Memory B cell (primary cell): ENCODE measurements around the gene SPATC1L.
A peak's percentile ranks its signal among the peaks of the same experiment; 100 is the strongest.
"Not testable (repeated sequence)": the region's sequence is repeated elsewhere in the genome, so short reads cannot be mapped to it uniquely, and the experiment has no call there.

Source experiments
- ATAC-seq: fragments of 150-1000 bp; cut with Tn5 transposase; 2 replicates; pipeline ENCODE4 v1.10.0; 2021; ENCODE audit warnings: low read depth, mild to moderate bottlenecking, moderate library complexity
- DNase-seq, 2 donors: peaks; one replicate each; pipeline ENCODE4 v3.0.0; 2022; ENCODE audit warnings: low spot score in 2 of 2
- H3K27ac Mint-ChIP-seq: one replicate; pipeline ENCODE4 v1.8.0; 2022; ENCODE audit warnings: mild to moderate bottlenecking, moderate library complexity, mixed read lengths
- H3K27me3 Mint-ChIP-seq: one replicate; pipeline ENCODE4 v1.8.0; 2022; ENCODE audit warnings: mixed read lengths
- H3K36me3 Mint-ChIP-seq: one replicate; pipeline ENCODE4 v1.8.0; 2022; ENCODE audit warnings: mild to moderate bottlenecking, mixed read lengths
- H3K4me1 Mint-ChIP-seq: one replicate; pipeline ENCODE4 v1.8.0; 2022; ENCODE audit warnings: mixed read lengths
- H3K4me3 Mint-ChIP-seq: one replicate; pipeline ENCODE4 v1.8.0; 2022; ENCODE audit warnings: mild to moderate bottlenecking, moderate library complexity, mixed read lengths
- H3K9me3 Mint-ChIP-seq: one replicate; pipeline ENCODE4 v1.8.0; 2022; ENCODE audit warnings: mixed read lengths

The SPATC1L gene

GRCh38 chr21:46172863-46173528, 11.3 kb downstream of the SPATC1L start:
- H3K27me3 Mint-ChIP-seq = peaks cover 10% of the 10 kb centered on the region
- peaks cover 18% of the 10 kb centered on the region for H3K36me3 Mint-ChIP-seq
- H3K27ac Mint-ChIP-seq = no peak overlapping the region
- no peak for ATAC-seq
- DNase-seq = no peak
- H3K4me3 Mint-ChIP-seq = no peak overlapping the region
- peaks cover 9% of the 10 kb centered on the region for H3K9me3 Mint-ChIP-seq
- H3K4me1 Mint-ChIP-seq = peaks cover 8% of the 10 kb centered on the region

GRCh38 chr21:46171996-46172862, 12.0 kb downstream of the SPATC1L start:
- peaks cover 7% of the 10 kb centered on the region for H3K9me3 Mint-ChIP-seq
- H3K36me3 Mint-ChIP-seq = peaks cover 18% of the 10 kb centered on the region
- peaks cover 10% of the 10 kb centered on the region for H3K27me3 Mint-ChIP-seq
- ATAC-seq (peak; percentile 48), DNase-seq (no peak)
- no peak overlapping the region for H3K27ac Mint-ChIP-seq
- H3K4me3 Mint-ChIP-seq = no peak overlapping the region
- H3K4me1 Mint-ChIP-seq = peaks cover 8% of the 10 kb centered on the region

- DNase-seq = no peak
- Mint-ChIP-seq H3K9me3 (peaks cover 7% of the 10 kb centered on the region), H3K27me3 (peaks cover 10% of the 10 kb centered on the region), H3K4me1 (peaks cover 8% of the 10 kb centered on the region), H3K4me3 (no peak overlapping the region), H3K27ac (no peak overlapping the region), H3K36me3 (peaks cover 20% of the 10 kb centered on the region)
- no peak for ATAC-seq
Observed at GRCh38 chr21:46171585-46171984, 12.7 kb downstream of the SPATC1L start.

- H3K9me3 Mint-ChIP-seq, DNase-seq, H3K4me3 Mint-ChIP-seq, H3K27me3 Mint-ChIP-seq, H3K4me1 Mint-ChIP-seq, ATAC-seq: not testable (repeated sequence)
- Mint-ChIP-seq H3K36me3 (peaks cover 17% of the 10 kb centered on the region), H3K27ac (peak overlapping the region; percentile 5)
Observed at GRCh38 chr21:46170436-46171193, 13.6 kb downstream of the SPATC1L start.

GRCh38 chr21:46168659-46169386, 15.4 kb downstream of the SPATC1L start:
- H3K9me3 Mint-ChIP-seq = no peaks in the 10 kb centered on the region
- ATAC-seq = no peak
- H3K4me1 Mint-ChIP-seq = peaks cover 8% of the 10 kb centered on the region
- DNase-seq = no peak
- H3K36me3 Mint-ChIP-seq = peaks cover 10% of the 10 kb centered on the region
- no peak overlapping the region for H3K27ac Mint-ChIP-seq
- H3K27me3 Mint-ChIP-seq = peaks cover 8% of the 10 kb centered on the region
- H3K4me3 Mint-ChIP-seq = no peak overlapping the region

- Mint-ChIP-seq H3K27me3 (peaks cover 5% of the 10 kb centered on the region), H3K9me3 (no peaks in the 10 kb centered on the region), H3K4me1 (peaks cover 8% of the 10 kb centered on the region), H3K4me3 (no peak overlapping the region), H3K27ac (no peak overlapping the region), H3K36me3 (peaks cover 12% of the 10 kb centered on the region)
- DNase-seq = no peak
- no peak for ATAC-seq
Observed at GRCh38 chr21:46168238-46168637, 16.0 kb downstream of the SPATC1L start.

- Mint-ChIP-seq H3K4me1 (no peaks in the 10 kb centered on the region), H3K27ac (no peak overlapping the region), H3K27me3 (peaks cover 2% of the 10 kb centered on the region), H3K36me3 (peaks cover 14% of the 10 kb centered on the region), H3K9me3 (no peaks in the 10 kb centered on the region), H3K4me3 (no peak overlapping the region)
- ATAC-seq = no peak
- no peak for DNase-seq
Observed at GRCh38 chr21:46165098-46165497, 19.2 kb downstream of the SPATC1L start.

GRCh38 chr21:46163380-46163779, 20.9 kb downstream of the SPATC1L start:
- Mint-ChIP-seq H3K36me3 (peaks cover 14% of the 10 kb centered on the region), H3K27ac (no peak overlapping the region), H3K4me1 (no peaks in the 10 kb centered on the region), H3K27me3 (peaks cover 2% of the 10 kb centered on the region), H3K9me3 (no peaks in the 10 kb centered on the region), H3K4me3 (no peak overlapping the region)
- ATAC-seq (no peak), DNase-seq (no peak)

- Mint-ChIP-seq H3K36me3 (peaks cover 12% of the 10 kb centered on the region), H3K9me3 (no peaks in the 10 kb centered on the region), H3K27me3 (peaks cover 2% of the 10 kb centered on the region), H3K4me1 (no peaks in the 10 kb centered on the region), H3K4me3 (no peak overlapping the region), H3K27ac (no peak overlapping the region)
- DNase-seq (no peak), ATAC-seq (no peak)
Observed at GRCh38 chr21:46161633-46162592, 22.3 kb downstream of the SPATC1L start.

- no peak for ATAC-seq
- Mint-ChIP-seq H3K36me3 (peaks cover 10% of the 10 kb centered on the region), H3K27me3 (peaks cover 2% of the 10 kb centered on the region), H3K4me3 (no peak overlapping the region), H3K9me3 (no peaks in the 10 kb centered on the region), H3K27ac (no peak overlapping the region), H3K4me1 (no peaks in the 10 kb centered on the region)
- no peak for DNase-seq
Observed at GRCh38 chr21:46160907-46161632, 23.2 kb downstream of the SPATC1L start.

- no peak for ATAC-seq
- H3K9me3 Mint-ChIP-seq = no peaks in the 10 kb centered on the region
- H3K27ac Mint-ChIP-seq = no peak overlapping the region
- H3K36me3 Mint-ChIP-seq = peaks cover 12% of the 10 kb centered on the region
- H3K27me3 Mint-ChIP-seq = peaks cover 2% of the 10 kb centered on the region
- DNase-seq = no peak
- H3K4me1 Mint-ChIP-seq = no peaks in the 10 kb centered on the region
- H3K4me3 Mint-ChIP-seq = no peak overlapping the region
Observed at GRCh38 chr21:46160657-46160906, 23.7 kb downstream of the SPATC1L start.

GRCh38 chr21:46159841-46160656, 24.2 kb downstream of the SPATC1L start:
- Mint-ChIP-seq H3K36me3 (peaks cover 12% of the 10 kb centered on the region), H3K9me3 (no peaks in the 10 kb centered on the region), H3K4me1 (no peaks in the 10 kb centered on the region), H3K4me3 (no peak overlapping the region), H3K27me3 (peaks cover 2% of the 10 kb centered on the region), H3K27ac (no peak overlapping the region)
- DNase-seq = no peak
- ATAC-seq = no peak
